ENCODE measurements around the gene PTTG1IP.

DNA sequence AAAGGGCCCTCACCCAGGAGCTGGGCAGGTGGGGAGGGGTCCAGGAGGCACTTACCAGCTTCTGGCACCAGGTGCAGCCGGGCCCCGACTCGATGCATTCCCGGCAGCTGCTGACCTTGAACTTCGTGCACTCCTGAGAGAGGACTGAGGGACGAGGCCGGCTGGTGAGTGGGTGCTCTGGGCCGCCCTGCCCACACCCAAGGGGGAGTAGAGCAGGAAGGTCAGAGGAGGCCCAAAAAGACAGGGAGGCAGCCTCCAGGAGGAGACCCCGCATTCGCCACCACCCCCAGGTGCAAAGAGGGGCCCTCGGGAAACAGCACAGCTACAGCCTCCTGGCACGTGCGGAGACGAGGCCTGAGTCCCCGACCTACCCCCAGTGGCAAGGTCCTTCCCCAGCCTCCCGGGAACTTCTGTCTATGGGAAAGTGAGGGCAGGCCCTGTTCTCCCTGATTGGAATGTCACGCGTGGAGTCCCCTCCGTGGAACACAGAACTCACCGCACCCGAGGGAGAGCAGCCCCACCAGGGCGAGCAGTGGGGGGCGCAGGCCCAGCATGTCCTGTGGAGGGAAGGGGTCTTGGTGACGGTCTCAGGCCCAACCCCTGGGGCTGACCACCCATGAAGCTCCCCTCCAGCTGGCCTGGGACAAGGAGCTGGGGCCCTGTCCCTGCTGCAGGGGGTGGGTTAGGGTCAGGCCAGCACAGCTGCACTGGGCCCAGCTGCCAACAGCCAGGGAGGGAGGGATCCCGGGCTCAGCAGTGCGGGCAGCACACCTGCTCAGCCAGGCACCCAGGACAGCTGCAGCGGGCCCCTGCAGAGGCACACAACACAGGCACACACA is 37.0 kb upstream of the PTTG1IP start:
- no peak for TF ChIP-seq CTCF (IDR thresholded peaks at IDR 0.05)
- no peak for TF ChIP-seq POLR2AphosphoS5 (IDR thresholded peaks at IDR 0.05)
